Stomach smooth muscle (tissue), 2 donors: ENCODE results near the gene GAPT.

ENCODE experiments used
- H3K27ac ChIP-seq: one replicate; pipeline ENCODE4 v1.7.0; 2013; ENCODE audit warnings: mild to moderate bottlenecking, low read length, inconsistent platforms
- H3K27me3 ChIP-seq, 2 donors: one replicate each; pipeline ENCODE4 v1.7.0; 2013; ENCODE audit warnings: low read length in 2 of 2; ENCODE audit not compliant: insufficient read depth in 2 of 2, control insufficient read depth in 1 of 2
- H3K36me3 ChIP-seq, 2 donors: one replicate each; pipeline ENCODE4 v1.7.0; 2013; ENCODE audit warnings: low read length in 2 of 2; ENCODE audit not compliant: control insufficient read depth in 2 of 2, insufficient read depth in 2 of 2
- H3K4me1 ChIP-seq: one replicate; pipeline ENCODE4 v1.7.0; 2013; ENCODE audit warnings: low read length; ENCODE audit not compliant: control insufficient read depth, insufficient read depth
- H3K4me3 ChIP-seq, 2 donors: one replicate each; pipeline ENCODE4 v1.7.0; 2013; ENCODE audit warnings: low read length in 2 of 2
- H3K9ac ChIP-seq, 2 donors: one replicate each; pipeline ENCODE4 v1.7.0; 2013; ENCODE audit warnings: low read length in 2 of 2, mild to moderate bottlenecking in 1 of 2
- H3K9me3 ChIP-seq, 2 donors: one replicate each; pipeline ENCODE4 v1.7.0; 2013; ENCODE audit warnings: low read length in 2 of 2; ENCODE audit not compliant: control insufficient read depth in 2 of 2
- donor health status: healthy.
- donor health status: Pancreatic carcinoma.

GAPT gene

GRCh38 chr5:58490402-58491050 lies 709 bp upstream of the GAPT start:
- H3K36me3 ChIP-seq = no peaks in the 10 kb centered on the region
- H3K9ac ChIP-seq = no peak overlapping the region
- no peaks in the 10 kb centered on the region for H3K27me3 ChIP-seq
- no peaks in the 10 kb centered on the region for H3K4me1 ChIP-seq
- no peaks in the 10 kb centered on the region for H3K9me3 ChIP-seq
- H3K4me3 ChIP-seq = no peak overlapping the region
- no peak overlapping the region for H3K27ac ChIP-seq

- Histone ChIP-seq H3K27ac (no peak overlapping the region), H3K4me3 (no peak overlapping the region), H3K36me3 (no peaks in the 10 kb centered on the region), H3K9me3 (no peaks in the 10 kb centered on the region), H3K27me3 (no peaks in the 10 kb centered on the region), H3K4me1 (no peaks in the 10 kb centered on the region), H3K9ac (no peak overlapping the region)
Measured at GRCh38 chr5:58493141-58493540, 1.9 kb downstream of the GAPT start.

- no peaks in the 10 kb centered on the region for H3K4me1 ChIP-seq
- H3K27ac ChIP-seq = no peak overlapping the region
Measured at GRCh38 chr5:58496488-58496887, 5.3 kb downstream of the GAPT start.

GRCh38 chr5:58497386-58497785 lies 6.2 kb downstream of the GAPT start:
- H3K36me3 ChIP-seq = no peaks in the 10 kb centered on the region
- H3K9ac ChIP-seq = no peak overlapping the region
- no peaks in the 10 kb centered on the region for H3K27me3 ChIP-seq
- no peaks in the 10 kb centered on the region for H3K9me3 ChIP-seq
- H3K4me1 ChIP-seq = no peaks in the 10 kb centered on the region
- H3K4me3 ChIP-seq = no peak overlapping the region
- H3K27ac ChIP-seq = no peak overlapping the region

More at GRCh38 chr5:58496488-58496887, 5.3 kb downstream of the GAPT start:
- Histone ChIP-seq H3K27me3 (no peaks in the 10 kb centered on the region), H3K36me3 (no peaks in the 10 kb centered on the region), H3K9ac (no peak overlapping the region), H3K9me3 (no peaks in the 10 kb centered on the region), H3K4me3 (no peak overlapping the region)

- no peak overlapping the region for H3K4me3 ChIP-seq
- H3K36me3 ChIP-seq = no peaks in the 10 kb centered on the region
- H3K9ac ChIP-seq = no peak overlapping the region
- no peak overlapping the region for H3K27ac ChIP-seq
- H3K9me3 ChIP-seq = no peaks in the 10 kb centered on the region
- no peaks in the 10 kb centered on the region for H3K27me3 ChIP-seq
- no peaks in the 10 kb centered on the region for H3K4me1 ChIP-seq
Measured at GRCh38 chr5:58497921-58498320, 6.7 kb downstream of the GAPT start.

- no peaks in the 10 kb centered on the region for H3K4me1 ChIP-seq
- H3K9me3 ChIP-seq = no peaks in the 10 kb centered on the region
- H3K27me3 ChIP-seq = no peaks in the 10 kb centered on the region
- H3K4me3 ChIP-seq = no peak overlapping the region
- no peak overlapping the region for H3K27ac ChIP-seq
- H3K9ac ChIP-seq = no peak overlapping the region
- H3K36me3 ChIP-seq = no peaks in the 10 kb centered on the region
Measured at GRCh38 chr5:58498340-58498942, 7.2 kb downstream of the GAPT start.

- no peaks in the 10 kb centered on the region for H3K4me1 ChIP-seq
- no peaks in the 10 kb centered on the region for H3K27me3 ChIP-seq
- no peak overlapping the region for H3K9ac ChIP-seq
- H3K4me3 ChIP-seq = no peak overlapping the region
- no peak overlapping the region for H3K27ac ChIP-seq
- H3K9me3 ChIP-seq = no peaks in the 10 kb centered on the region
- H3K36me3 ChIP-seq = no peaks in the 10 kb centered on the region
Measured at GRCh38 chr5:58499231-58499630, 8.0 kb downstream of the GAPT start.

GRCh38 chr5:58499941-58500340 lies 8.7 kb downstream of the GAPT start:
- Histone ChIP-seq H3K4me3 (no peak overlapping the region), H3K4me1 (no peaks in the 10 kb centered on the region), H3K36me3 (no peaks in the 10 kb centered on the region), H3K27ac (no peak overlapping the region), H3K9me3 (no peaks in the 10 kb centered on the region), H3K27me3 (no peaks in the 10 kb centered on the region), H3K9ac (no peak overlapping the region)

GRCh38 chr5:58501778-58502417 lies 10.7 kb downstream of the GAPT start:
- H3K4me3 ChIP-seq = no peak overlapping the region
- no peaks in the 10 kb centered on the region for H3K9me3 ChIP-seq
- H3K27me3 ChIP-seq = no peaks in the 10 kb centered on the region
- no peak overlapping the region for H3K9ac ChIP-seq
- no peak overlapping the region for H3K27ac ChIP-seq
- no peaks in the 10 kb centered on the region for H3K36me3 ChIP-seq
- H3K4me1 ChIP-seq = no peaks in the 10 kb centered on the region

- no peaks in the 10 kb centered on the region for H3K4me1 ChIP-seq
Measured at GRCh38 chr5:58503390-58504046, 12.3 kb downstream of the GAPT start.

More at GRCh38 chr5:58503390-58504046, 12.3 kb downstream of the GAPT start:
- no peaks in the 10 kb centered on the region for H3K36me3 ChIP-seq
- no peaks in the 10 kb centered on the region for H3K9me3 ChIP-seq
- no peak overlapping the region for H3K4me3 ChIP-seq
- no peak overlapping the region for H3K9ac ChIP-seq
- no peak overlapping the region for H3K27ac ChIP-seq
- no peaks in the 10 kb centered on the region for H3K27me3 ChIP-seq
